GM18498 (cell line): ENCODE results near the gene SRSF9.

Experiments used
- ATAC-seq: cut with Tn5 transposase; IDR thresholded peaks from one replicate; pipeline ENCODE4 v1.9.1; 2021; ENCODE audit warnings: mild to moderate bottlenecking, moderate library complexity; ENCODE audit not compliant: unreplicated experiment

SRSF9 gene

GRCh38 chr12:120483621-120484020 lies 14.1 kb upstream of the SRSF9 start:
- no peak for ATAC-seq

GRCh38 chr12:120481022-120481767 lies 11.6 kb upstream of the SRSF9 start:
- ATAC-seq = no peak

GRCh38 chr12:120480211-120480610 lies 10.7 kb upstream of the SRSF9 start:
- no peak for ATAC-seq

GRCh38 chr12:120479458-120479857 lies 9.9 kb upstream of the SRSF9 start:
- no peak for ATAC-seq

GRCh38 chr12:120475643-120476042 lies 6.1 kb upstream of the SRSF9 start:
- no peak for ATAC-seq

- ATAC-seq = no peak
Measured at GRCh38 chr12:120474616-120474960, 5.0 kb upstream of the SRSF9 start.

GRCh38 chr12:120473807-120474615 lies 4.5 kb upstream of the SRSF9 start:
- ATAC-seq = no peak

- no peak for ATAC-seq
Measured at GRCh38 chr12:120472521-120472920, 3.0 kb upstream of the SRSF9 start.

GRCh38 chr12:120470150-120470784 lies 719 bp upstream of the SRSF9 start:
- peak; percentile 21 for ATAC-seq

GRCh38 chr12:120468821-120469449 lies 613 bp downstream of the SRSF9 start:
- ATAC-seq = peak; percentile 26

- ATAC-seq = peak; percentile 15
Measured at GRCh38 chr12:120468325-120468820, 1.2 kb downstream of the SRSF9 start.

GRCh38 chr12:120467439-120467838 lies 2.1 kb downstream of the SRSF9 start:
- no peak for ATAC-seq

- no peak for ATAC-seq
Measured at GRCh38 chr12:120466560-120467315, 2.8 kb downstream of the SRSF9 start.

GRCh38 chr12:120465756-120466155 lies 3.8 kb downstream of the SRSF9 start:
- no peak for ATAC-seq

- no peak for ATAC-seq
Measured at GRCh38 chr12:120463712-120464111, 5.8 kb downstream of the SRSF9 start.

GRCh38 chr12:120462099-120462640 lies 7.4 kb downstream of the SRSF9 start:
- no peak for ATAC-seq

GRCh38 chr12:120460157-120460556 lies 9.4 kb downstream of the SRSF9 start:
- no peak for ATAC-seq

- no peak for ATAC-seq
Measured at GRCh38 chr12:120457133-120457532, 12.4 kb downstream of the SRSF9 start.

- no peak for ATAC-seq
Measured at GRCh38 chr12:120455302-120455701, 14.2 kb downstream of the SRSF9 start.

- ATAC-seq = peak; percentile 57
Measured at GRCh38 chr12:120453977-120454376, 15.6 kb downstream of the SRSF9 start.
